H1 (cell line): Measurements from ENCODE around the gene GDPGP1. TPM values are rescaled to one million over a fixed set of nuclear protein-coding genes. Genes with fewer than 3 reads are reported as not detected.

Experiments
- CREB1 ChIP-seq: IDR thresholded peaks from 2 replicates; pipeline ENCODE4 v1.6.1; 2012; ENCODE audit warnings: inconsistent platforms
- GTF2F1 ChIP-seq: IDR thresholded peaks from 2 replicates; pipeline ENCODE4 v1.6.1; 2012; ENCODE audit warnings: low read depth, low read length, improper control_type of control experiment, borderline replicate concordance
- JUN ChIP-seq: IDR thresholded peaks from 2 replicates; pipeline ENCODE4 v1.6.1; 2011; ENCODE audit warnings: low read depth, mild to moderate bottlenecking, improper control_type of control experiment, low read length
- KDM4A ChIP-seq: IDR thresholded peaks from one replicate; pipeline ENCODE4 v1.7.1; 2012; ENCODE audit warnings: low read depth, mild to moderate bottlenecking, moderate library complexity, low read length, inconsistent platforms; ENCODE audit not compliant: severe bottlenecking
- NRF1 ChIP-seq: IDR thresholded peaks from 2 replicates; pipeline ENCODE4 v1.6.1; 2011; ENCODE audit warnings: mild to moderate bottlenecking, low read depth, low read length, improper control_type of control experiment
- RNF2 ChIP-seq: fragments of 200-900, 300-1000 bp; sonication (generic); IDR thresholded peaks from 2 replicates; pipeline ENCODE4 v1.7.1; 2016; ENCODE audit warnings: borderline replicate concordance, low read depth, mild to moderate bottlenecking, antibody characterized with exemption, low read length; ENCODE audit not compliant: poor library complexity, severe bottlenecking; ENCODE audit errors: missing control alignments
- RXRA ChIP-seq: IDR thresholded peaks from 2 replicates; pipeline ENCODE4 v1.6.1; 2011; ENCODE audit warnings: low read depth, mild to moderate bottlenecking, low read length, moderate library complexity; ENCODE audit not compliant: insufficient read depth
- SP1 ChIP-seq: IDR thresholded peaks from 2 replicates; pipeline ENCODE4 v1.6.1; 2011; ENCODE audit warnings: low read depth, low read length
- SUZ12 ChIP-seq: fragments of 200-600 bp; sonication (generic); IDR thresholded peaks from 2 replicates; pipeline ENCODE4 v1.6.1; 2012; ENCODE audit warnings: mild to moderate bottlenecking, inconsistent platforms, low read length, moderate library complexity, mixed read lengths
- ZNF274 ChIP-seq: IDR thresholded peaks from 2 replicates; pipeline ENCODE4 v1.7.0; 2012; ENCODE audit warnings: low read length, borderline replicate concordance; ENCODE audit errors: extremely low read depth
- polyA plus RNA-seq, 7 experiments: library from polyadenylated mRNA; depleted of rRNA in 3 of 7; stranded (reverse) in 5 of 7; unstranded in 2 of 7; fragments of >200 nt in 5 of 7; fragments of 200-250 nt in 2 of 7; gene quantifications; 1 replicate in 5 of 7; 2 replicates in 1 of 7; 4 replicates in 1 of 7; pipeline versions ENCODE4 v1.2.1 to v1.2.3, GENCODE V29; 2011 to 2013; ENCODE audit warnings: missing spikeins in 2 of 7, mixed read lengths in 2 of 7
- total RNA-seq: library from RNA; stranded (reverse); fragmentation: NEBNext Ultra II Directional; extraction: Animal tissue kit (Norgen Biotek cat#: 25700); gene quantifications from 2 replicates; pipeline ENCODE4 v1.2.1, GENCODE V29; 2021

Gene GDPGP1
- total and polyA plus RNA-seq, 2 of the 8 experiments (the other 6 are each of a cell fraction or from before 2014, with no cell fraction given) = 1.8 to 5.6 TPM

DNA sequence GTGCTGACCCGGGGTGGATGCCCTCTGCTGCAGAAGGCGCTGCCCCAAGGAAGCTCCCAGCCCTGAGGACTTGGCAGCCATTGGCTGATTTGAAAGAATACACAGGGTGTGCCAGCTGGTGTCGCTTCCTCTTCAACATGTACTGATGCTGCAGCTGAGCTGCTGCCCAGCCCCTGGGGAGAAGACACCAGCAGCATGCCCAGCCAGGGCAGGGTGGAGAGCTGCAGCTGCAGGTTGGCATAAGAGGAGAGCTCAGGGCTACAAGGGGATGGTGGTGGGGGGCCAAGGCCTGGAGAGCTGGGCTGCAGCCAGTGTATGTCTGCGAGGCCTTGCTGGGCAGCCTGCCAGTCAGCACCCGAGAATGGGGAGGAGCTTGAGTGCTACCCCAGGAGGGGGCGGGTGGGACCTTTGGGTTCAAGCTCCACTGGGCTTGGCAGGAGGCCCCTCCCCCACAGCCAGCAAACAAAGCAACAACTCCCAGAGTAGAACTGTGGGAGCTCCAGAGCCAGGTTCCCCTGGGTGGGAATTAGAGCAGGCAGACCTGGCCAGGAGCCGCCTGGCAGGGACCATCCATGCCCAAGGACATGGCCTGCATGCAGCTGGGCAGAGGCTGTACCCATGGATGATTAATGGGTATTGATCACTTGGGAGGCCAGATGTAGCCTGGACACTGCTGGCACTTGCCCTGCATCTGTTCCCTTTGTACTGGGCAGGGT, 42.1 kb upstream of the GDPGP1 start (continued):
- TF ChIP-seq ZNF274 (no peak), NRF1 (no peak), RNF2 (no peak), CREB1 (no peak), SUZ12 (no peak), JUN (no peak), KDM4A (no peak), SP1 (no peak), GTF2F1 (no peak), RXRA (no peak)
